GM18520 (cell line): Measurements from ENCODE around the gene ICOS.
A peak's percentile ranks its signal among the peaks of the same experiment; 100 is the strongest.
"Not testable (repeated sequence)": the region's sequence is repeated elsewhere in the genome, so short reads cannot be mapped to it uniquely, and the experiment has no call there.

Experiments
- ATAC-seq: cut with Tn5 transposase; IDR thresholded peaks from one replicate; pipeline ENCODE4 v1.9.1; 2021; ENCODE audit not compliant: unreplicated experiment

The ICOS gene

DNA sequence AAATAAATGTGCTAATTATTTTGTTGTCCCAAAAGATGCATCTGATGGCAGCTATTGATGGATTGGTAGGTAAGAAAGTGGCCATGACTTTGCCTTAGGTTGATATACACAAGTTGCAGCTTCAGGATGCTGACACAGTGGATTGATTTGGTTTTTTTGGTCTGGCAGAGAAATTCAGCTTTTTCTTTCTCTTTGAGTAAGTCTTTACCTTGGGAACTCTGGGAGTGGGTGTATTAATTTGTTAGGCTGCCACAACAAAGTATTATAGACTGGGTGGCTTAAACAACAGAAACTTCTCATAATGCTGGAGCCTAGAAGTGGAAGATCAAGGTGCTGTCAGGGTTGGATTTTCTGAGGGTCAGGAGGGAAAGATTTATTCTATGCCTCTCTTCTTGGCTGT, 19.8 kb upstream of the ICOS start:
- ATAC-seq: no peak

DNA sequence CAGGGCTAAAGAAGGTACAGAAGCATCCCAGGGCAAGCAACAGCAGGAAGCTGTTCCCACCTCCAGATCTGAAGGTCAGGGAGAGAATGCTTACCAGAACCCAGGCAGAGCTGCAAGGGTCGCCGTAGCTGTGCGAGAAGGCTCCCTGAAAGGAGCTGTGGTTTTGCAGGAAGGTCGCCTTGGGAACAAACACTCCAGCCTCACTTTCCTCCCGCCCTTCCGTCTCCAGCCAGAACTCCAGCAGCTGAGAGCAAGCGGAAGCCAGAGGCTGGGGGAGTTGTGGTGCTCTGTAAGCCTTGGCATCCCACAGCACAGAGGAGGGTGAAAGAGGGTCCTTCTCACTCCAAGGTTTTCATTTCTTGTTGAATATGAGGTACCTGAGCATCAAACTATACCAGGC, 18.3 kb upstream of the ICOS start:
- ATAC-seq: no peak

DNA sequence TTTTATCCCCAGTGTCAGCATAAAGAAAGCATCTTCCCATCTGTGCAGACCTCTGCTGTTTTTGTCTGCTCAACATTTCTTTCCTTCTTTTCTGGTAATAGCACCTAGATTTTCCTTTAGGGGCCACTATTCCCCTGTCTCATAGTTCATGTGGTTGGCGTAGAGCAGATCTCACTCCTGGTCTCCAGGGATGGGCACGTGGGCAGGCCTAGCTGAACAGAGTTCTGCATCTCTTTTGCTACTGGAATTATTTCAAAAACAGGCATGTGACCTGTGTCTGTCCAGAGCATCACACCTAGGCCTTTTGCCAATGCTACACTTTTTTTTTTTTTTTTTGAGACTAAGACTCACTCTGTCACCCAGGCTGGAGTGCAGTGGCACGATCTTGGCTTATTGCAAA, 17.7 kb upstream of the ICOS start:
- no peak for ATAC-seq

DNA sequence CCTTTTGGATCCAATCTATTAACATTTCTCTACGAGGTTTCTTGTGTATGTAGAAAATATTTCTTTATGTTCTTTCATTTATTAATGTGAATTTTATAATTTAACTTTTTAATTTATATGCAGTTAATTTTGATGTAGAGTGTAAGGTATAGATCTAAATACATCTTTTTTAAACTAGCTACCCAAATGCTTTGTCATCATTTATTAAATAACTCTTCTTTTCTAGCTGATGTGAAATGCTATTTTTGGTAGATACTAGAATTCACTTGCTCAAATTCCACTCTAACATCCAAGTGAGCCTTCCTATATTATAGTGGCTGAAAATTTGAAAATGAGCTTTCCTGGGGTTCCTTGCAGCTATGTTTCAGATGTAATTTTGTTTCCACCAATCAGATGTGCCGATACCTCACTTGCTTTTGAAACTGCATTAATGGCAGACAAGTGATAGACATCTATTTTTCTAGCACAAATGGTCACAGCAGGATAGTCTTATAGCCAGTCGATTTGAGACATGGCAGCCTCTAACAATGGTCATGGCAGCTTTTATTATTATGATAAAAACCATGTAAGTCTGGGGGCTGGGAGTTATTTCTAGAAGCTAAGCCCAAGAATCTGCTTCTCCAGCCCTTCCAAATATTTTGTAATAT, 10.9 kb upstream of the ICOS start:
- no peak for ATAC-seq

DNA sequence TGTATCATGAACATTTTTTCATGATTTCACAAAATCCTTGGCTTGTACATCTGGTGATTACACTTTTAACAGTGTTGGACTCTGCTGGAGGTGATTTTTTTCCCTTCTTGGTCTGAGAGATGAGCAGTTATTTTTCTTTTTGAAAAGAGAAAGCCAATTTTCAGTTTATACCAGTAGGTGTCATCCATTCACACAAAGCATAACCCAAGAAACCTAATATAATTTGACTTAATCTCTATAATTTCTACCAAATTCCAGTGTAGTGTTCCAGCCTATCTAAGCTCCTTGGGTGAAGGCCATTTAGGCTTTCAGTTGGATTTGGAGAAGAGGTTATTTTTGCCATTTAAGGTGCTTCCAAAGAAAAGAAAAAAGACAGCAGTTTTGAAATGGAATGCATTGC, 7.7 kb upstream of the ICOS start:
- ATAC-seq: no peak

DNA sequence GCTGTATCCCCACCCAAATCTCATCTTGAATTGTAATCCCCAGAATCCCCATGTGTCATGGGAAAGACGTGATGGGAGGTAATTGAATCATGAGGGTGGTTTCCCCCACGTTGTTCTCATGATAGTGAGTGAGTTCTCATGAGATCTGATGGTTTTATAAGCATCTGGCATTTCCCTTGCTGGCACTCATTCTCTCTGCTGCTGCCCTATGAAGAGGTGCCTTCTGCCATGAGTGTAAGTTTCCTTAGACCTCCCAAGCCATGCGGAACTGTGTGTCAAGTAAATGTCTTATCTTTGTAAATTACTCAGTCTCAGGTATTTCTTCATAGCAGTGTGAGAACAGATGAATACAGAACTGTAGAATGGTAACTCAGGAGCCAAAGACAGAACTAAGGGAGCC, 5.3 kb upstream of the ICOS start:
- not testable (repeated sequence) for ATAC-seq

DNA sequence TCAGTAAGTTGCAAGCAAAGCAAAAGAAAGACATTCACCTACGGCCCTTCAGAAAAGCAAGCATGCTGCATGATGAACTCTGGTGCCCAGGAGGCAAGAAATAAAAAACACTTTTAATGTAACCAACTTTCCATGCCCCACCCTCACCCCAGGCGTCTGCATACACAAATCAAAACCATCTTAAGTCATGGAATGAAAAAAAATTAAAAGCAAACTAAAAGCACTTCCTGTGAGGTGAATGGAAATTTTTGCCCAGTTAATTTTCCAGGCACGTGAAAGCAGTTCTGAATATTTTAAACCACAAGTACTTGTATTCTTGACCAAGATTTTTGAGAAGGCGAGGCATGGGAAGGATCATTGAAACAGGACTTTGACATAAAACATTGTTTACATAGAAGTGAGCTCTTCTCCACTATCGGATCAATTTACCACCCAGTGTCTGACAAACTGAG, 2.5 kb upstream of the ICOS start:
- ATAC-seq: no peak

DNA sequence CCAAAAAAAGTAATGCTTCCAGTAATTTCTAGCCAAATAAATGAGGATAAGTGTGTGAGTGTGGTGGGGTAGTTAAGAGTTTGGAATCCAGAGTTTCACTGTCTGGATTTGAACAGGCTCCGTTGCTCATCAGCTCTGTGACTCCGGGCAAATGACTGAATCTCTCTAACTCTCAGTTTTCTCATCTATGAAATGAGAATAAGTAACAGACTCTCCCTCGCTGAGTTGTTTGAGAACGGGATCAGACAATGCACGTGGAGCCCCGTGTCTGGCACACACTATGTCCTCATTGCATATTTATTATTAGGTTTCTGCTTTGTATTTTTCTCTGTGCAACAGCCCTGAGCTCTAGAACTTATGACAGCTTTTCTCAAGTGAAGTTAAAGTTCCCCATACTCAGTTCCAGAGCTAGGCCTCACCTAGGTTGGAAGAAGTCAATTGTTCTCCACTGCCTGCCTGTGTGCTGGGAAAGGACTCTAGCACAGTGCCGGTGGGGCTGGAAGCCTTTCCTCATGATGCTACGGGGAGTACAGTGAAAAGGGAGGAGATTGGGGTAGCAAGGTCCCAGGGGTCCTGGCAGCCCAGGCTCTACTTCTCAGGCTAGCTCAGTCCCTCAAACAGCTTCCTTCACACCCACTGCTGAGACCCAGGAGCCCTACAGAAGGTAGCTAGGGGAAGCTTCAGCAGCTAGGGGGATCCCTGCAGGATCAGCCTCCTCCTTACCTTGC, 1.7 kb upstream of the ICOS start:
- no peak for ATAC-seq

DNA sequence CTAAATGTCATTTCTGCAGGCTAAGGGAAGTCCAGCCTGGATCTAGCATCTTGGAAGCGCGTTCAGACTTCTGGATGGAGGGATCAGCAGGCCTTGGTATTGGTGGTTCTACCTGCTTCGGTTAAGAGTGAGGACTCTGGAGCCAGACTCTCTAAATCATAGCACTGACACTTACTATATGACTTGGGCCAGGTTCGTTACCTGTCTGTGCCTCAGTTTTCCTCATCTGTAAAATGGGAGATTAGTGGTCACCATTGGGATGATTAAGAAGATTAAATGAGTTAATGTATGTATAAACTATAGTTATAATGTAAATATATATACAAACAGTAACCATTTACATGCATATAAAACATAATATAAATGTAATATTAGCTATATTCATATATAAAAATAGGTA, 995 bp upstream of the ICOS start:
- no peak for ATAC-seq

DNA sequence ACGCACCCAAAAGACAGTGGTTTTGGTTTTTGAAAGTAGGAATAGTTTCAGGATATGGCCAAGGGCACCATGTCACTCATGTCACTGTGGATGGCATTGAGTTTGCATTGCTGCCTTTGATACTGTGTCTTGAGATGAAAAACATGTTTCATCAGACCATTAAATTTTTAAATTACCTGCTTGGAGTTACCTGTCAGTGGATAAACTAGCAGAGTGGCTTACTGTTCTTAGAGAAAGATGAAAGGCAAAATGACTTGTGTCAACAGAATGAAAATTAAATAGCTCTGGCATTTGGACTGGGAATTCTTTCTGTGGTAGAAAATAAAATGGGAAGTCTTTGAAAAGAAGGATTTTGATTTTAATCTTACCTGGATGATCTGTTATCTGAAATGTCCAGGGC, 386 bp downstream of the ICOS start:
- ATAC-seq: no peak

DNA sequence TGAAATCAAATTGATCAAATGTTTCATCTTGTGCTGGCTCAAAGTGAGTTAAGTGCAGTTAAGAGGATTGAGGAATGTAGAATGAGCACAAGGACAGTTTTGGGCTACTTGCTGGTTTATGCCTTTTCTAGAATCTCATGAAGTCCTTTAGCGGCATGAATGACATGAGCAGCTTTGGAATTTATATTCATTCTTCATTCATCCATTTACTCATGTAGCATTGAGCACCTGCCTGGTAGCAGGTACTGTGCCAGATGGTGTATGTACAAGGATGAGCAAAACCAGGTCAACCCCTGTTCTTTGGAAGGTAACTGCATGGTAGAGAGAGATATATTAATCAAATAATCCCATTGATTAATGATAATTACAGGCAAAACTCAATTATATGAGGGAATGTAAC, 1.2 kb downstream of the ICOS start:
- no peak for ATAC-seq

DNA sequence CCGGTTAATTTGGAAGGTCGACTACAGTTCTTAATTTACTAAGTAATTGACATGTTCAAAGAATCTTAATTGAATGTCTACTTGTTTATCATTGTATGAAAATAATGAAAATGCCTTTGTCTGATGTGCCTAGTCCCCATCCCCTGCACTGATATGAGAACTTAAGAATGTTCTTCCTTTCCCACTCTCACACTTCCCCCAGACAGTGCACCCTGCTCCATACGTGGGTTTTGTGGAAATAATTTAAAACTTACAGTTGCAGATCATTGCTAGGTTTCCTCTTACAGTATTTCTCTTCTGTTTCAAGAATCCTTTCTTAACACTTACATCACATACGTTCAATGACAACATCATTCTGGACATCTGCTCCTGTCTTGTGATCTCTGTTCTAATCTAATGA, 3.5 kb downstream of the ICOS start:
- ATAC-seq: no peak

DNA sequence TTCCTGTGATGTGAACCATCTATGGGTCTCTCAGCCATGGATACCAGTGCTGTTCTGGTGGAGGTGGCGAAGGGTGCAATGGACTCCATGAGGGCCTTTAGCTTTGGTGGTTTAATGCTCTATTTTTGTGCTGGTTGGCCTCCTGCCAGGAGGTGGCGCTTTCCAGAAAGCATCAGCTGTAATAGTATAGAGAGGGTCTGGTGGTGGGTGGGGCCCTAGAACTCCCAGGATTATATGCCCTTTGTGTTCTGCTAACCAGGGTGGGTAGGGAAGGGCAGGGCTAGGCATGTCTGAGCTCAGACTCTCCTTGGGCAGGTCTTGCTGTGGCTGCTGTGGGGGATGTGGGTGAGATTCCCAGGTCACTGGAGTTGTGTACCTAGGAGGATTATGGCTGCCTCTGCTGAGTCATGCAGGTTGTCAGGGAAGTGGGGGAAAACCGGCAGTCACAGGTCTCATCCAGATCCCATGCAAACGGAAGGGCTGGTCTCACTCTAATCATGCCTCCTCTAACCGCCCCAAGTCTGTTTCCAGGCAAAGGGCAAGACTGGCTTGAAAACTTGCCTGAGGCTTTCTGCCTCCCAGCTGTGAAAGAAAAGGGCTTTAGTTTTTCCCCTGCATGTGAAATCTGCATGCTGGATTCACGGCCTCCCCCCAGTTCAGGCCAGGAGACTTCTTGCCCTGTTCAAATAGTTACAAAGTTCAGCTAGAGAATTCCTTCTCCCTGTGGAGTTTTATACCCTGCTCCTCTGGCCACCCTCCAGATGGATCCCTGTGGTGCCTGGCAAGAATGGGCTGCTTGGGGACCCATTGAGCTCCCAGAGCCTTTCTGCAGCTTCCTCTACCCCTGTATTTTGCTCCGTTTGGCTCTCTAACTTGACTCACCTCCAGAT, 7.2 kb downstream of the ICOS start:
- ATAC-seq: not testable (repeated sequence)

DNA sequence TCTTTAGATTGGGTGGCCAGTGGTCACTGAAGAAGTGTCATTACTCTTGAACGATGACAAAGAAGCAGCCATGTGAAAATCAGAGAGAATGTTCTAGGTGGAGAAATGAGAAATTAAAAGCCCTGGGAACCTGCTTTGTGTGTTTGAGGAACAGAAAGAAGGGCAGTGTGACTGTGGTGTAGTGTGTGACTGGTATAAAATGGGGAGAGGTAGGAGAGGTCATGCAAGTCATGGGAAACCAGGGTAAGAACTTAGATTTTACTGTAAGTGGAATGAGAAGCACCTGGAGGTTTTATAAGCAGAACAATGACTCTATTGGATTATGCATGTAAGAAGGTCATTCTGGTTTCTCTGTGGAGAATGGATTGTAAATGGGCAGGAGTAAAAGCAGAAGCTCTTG, 12.2 kb downstream of the ICOS start:
- ATAC-seq: peak; percentile 47

DNA sequence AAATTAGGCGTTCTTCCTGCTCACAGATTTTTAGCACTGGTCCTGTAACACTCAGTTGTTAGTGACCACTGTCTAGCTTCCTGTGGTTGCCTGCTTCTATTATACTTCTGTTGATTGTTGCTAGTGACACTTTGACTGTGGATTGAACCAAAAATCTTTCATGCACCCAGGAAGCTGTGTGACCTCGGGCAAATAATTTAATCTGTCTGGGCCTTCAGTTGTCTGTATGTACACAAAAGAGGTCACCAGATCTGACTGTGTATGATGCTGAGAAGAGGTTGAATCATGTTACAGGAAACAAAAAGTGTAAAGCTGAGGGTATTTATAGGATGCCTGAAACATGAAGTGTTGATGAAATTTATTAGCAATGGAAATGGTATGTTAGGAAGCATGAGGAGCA, 12.7 kb downstream of the ICOS start:
- peak; percentile 22 for ATAC-seq

DNA sequence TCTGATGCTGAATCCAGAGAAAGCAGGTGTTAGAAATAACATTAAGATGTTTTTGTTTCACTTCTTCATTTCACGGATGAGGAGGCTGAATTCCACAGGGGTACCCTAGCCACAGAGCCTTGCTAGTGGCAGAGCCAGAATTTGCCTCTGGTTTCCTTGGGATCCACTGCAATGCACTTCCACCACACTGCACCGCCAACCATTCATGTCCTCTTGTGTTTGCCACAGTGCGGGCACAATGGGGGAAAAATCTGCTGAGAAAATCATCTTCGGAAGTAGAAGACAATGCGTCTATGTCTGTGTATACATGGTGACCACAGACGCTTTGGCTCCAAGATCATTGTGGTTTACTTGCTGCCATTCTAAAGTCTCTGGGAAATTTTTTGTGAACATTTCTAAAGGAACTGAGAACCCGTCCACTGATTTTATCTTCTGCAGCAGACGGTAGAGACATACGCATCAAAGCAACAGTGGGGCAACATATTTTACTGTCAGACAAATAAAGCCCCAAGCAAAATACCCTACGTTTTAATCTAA, 14.9 kb downstream of the ICOS start:
- no peak for ATAC-seq

DNA sequence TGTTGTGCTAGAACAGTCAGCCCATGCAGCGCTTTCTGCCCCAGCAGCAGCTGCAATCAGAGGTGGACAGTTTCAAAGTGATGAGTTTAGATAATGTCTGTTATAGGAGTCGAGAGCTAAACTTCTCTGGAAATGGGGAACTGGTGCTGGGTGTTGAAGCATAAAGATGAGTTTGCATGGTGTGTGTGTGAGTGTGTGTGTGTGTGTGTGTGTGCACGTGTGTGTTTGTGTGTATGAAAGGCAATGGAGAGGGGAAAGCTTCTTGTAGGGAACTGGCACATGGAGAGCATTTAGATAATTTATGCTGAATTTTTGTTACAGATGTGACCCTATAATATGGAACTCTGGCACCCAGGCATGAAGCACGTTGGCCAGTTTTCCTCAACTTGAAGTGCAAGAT, 22.7 kb downstream of the ICOS start:
- no peak for ATAC-seq

DNA sequence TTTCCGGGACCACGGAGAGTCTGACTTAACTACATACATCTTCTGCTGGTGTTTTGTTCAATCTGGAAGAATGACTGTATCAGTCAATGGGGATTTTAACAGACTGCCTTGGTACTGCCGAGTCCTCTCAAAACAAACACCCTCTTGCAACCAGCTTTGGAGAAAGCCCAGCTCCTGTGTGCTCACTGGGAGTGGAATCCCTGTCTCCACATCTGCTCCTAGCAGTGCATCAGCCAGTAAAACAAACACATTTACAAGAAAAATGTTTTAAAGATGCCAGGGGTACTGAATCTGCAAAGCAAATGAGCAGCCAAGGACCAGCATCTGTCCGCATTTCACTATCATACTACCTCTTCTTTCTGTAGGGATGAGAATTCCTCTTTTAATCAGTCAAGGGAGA, 23.1 kb downstream of the ICOS start:
- no peak for ATAC-seq

DNA sequence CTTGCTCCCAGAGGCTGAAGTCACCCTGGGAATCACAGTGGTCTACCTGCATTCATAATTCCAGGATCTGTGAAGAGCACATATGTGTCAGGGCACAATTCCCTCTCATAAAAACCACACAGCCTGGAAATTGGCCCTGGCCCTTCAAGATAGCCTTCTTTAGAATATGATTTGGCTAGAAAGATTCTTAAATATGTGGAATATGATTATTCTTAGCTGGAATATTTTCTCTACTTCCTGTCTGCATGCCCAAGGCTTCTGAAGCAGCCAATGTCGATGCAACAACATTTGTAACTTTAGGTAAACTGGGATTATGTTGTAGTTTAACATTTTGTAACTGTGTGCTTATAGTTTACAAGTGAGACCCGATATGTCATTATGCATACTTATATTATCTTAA, 24.2 kb downstream of the ICOS start:
- no peak for ATAC-seq

DNA sequence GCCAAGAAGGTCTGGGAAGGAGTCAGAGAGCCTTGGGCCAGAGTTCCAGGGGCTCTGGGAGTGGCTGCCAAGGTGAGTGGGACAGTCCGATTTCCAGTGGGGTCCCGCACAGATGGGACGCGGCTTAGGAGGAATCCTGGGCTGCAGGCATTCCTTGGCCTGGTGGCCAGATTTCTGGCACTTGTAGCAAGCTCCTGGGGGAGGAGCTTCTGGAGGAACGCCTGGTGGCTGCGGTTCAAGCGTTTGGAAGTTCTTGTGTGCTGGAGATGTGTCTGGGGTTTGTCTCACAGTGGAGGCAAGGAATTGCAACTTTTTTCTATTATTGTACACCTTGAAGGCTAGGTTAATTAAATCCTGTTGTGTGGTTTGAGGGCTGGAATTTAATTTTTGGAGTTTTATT, 28.6 kb downstream of the ICOS start:
- ATAC-seq: not testable (repeated sequence)

DNA sequence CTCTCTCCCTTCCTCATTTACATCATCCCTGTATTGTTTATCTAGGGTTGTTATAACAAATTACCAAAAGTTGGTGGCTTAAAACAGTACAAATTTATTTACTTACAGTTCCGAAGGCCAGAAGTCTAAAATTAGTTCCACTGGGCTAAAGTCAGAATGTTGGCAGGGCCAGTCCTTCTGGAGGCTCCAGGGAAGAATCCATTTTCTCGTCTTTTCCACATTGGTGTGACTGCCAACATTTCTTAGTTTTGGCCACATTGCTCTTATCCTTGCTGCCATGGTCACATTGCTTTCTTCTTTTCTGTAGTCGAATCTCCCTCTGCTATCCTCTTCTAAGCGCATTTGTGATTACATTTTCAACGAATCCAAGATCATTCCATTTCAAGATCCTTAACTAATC, 34.7 kb downstream of the ICOS start:
- ATAC-seq: no peak

DNA sequence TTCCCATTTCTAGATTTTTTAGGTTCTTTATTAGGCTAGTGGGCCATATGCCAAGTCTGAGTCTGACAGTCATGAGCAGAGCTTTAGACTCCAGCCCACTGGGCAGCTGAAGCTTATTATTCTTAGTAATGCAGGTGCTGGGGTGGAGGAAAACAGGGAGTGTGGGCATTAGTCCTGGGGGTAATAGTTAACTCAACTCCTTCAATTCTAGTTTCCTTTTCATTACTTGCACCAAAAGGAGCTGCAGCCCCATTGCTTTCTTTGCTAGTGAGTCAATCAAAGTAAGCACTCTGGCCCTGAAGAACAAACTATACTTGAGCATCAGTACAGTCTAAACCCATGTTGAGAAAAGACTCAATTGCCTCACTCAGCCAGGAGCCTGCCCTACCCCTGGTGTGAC, 35.5 kb downstream of the ICOS start:
- no peak for ATAC-seq
